ENCODE measurements around the gene WDR45B.

Gene WDR45B

GRCh38 chr17:82675476-82676245 lies 27.4 kb upstream of the WDR45B start:
- DNase-seq: no peak

GRCh38 chr17:82674656-82675475 lies 26.6 kb upstream of the WDR45B start:
- DNase-seq: peak; percentile 71

- no peak for DNase-seq
Measured at GRCh38 chr17:82670661-82671450, 22.6 kb upstream of the WDR45B start.

- DNase-seq: no peak
Measured at GRCh38 chr17:82668631-82669099, 20.4 kb upstream of the WDR45B start.

- DNase-seq: no peak
Measured at GRCh38 chr17:82668024-82668630, 19.9 kb upstream of the WDR45B start.

GRCh38 chr17:82667668-82668000 lies 19.4 kb upstream of the WDR45B start:
- no peak for DNase-seq

GRCh38 chr17:82666931-82667667 lies 18.9 kb upstream of the WDR45B start:
- DNase-seq: no peak

- no peak for DNase-seq
Measured at GRCh38 chr17:82665891-82666290, 17.6 kb upstream of the WDR45B start.

- DNase-seq: no peak
Measured at GRCh38 chr17:82665217-82665616, 17.0 kb upstream of the WDR45B start.

GRCh38 chr17:82664701-82665182 lies 16.5 kb upstream of the WDR45B start:
- no peak for DNase-seq

- no peak for DNase-seq
Measured at GRCh38 chr17:82664276-82664575, 16.0 kb upstream of the WDR45B start.

- no peak for DNase-seq
Measured at GRCh38 chr17:82663381-82664275, 15.4 kb upstream of the WDR45B start.

GRCh38 chr17:82662711-82663261 lies 14.5 kb upstream of the WDR45B start:
- no peak for DNase-seq

- DNase-seq: no peak
Measured at GRCh38 chr17:82661717-82662683, 13.8 kb upstream of the WDR45B start.

- no peak for DNase-seq
Measured at GRCh38 chr17:82659886-82660285, 11.6 kb upstream of the WDR45B start.

GRCh38 chr17:82658796-82659452 lies 10.7 kb upstream of the WDR45B start:
- DNase-seq: no peak

GRCh38 chr17:82658331-82658730 lies 10.1 kb upstream of the WDR45B start:
- DNase-seq: no peak

GRCh38 chr17:82657926-82658325 lies 9.7 kb upstream of the WDR45B start:
- DNase-seq: no peak

GRCh38 chr17:82656266-82656665 lies 8.0 kb upstream of the WDR45B start:
- DNase-seq: no peak

Measured in NCI-H2029 treated with DMSO at 0.1 percent for 48 hours (cell line).